ENCODE results near the gene UNC5B.

DNA sequence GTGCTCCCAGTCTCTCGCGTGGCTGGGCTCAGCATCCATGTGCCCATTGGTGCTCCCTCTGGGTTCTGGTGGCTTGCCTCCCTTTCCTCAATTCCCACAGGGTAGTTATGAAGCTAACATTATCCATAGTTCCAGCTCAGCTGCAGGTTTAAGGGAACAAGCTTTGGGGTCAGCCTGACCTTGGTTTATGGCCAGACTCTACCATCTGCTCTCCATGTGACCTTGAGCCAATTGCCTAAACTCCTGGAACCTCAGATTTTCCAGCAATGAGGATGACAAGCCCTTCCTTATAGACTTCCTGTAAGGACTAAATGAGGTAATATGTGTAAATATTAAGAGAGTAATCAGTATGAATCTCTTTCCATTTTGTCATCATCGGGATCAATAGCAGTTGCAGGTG lies 96.6 kb downstream of the UNC5B start:
- TF ChIP-seq, protein P1, sequence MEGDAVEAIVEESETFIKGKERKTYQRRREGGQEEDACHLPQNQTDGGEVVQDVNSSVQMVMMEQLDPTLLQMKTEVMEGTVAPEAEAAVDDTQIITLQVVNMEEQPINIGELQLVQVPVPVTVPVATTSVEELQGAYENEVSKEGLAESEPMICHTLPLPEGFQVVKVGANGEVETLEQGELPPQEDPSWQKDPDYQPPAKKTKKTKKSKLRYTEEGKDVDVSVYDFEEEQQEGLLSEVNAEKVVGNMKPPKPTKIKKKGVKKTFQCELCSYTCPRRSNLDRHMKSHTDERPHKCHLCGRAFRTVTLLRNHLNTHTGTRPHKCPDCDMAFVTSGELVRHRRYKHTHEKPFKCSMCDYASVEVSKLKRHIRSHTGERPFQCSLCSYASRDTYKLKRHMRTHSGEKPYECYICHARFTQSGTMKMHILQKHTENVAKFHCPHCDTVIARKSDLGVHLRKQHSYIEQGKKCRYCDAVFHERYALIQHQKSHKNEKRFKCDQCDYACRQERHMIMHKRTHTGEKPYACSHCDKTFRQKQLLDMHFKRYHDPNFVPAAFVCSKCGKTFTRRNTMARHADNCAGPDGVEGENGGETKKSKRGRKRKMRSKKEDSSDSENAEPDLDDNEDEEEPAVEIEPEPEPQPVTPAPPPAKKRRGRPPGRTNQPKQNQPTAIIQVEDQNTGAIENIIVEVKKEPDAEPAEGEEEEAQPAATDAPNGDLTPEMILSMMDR (IDR thresholded peaks at IDR 0.05), result no peak
- TF ChIP-seq POLR2A (IDR thresholded peaks at IDR 0.05), result no peak
